ENCODE measurements around the gene NCKIPSD. TPM values are rescaled to one million over a fixed set of nuclear protein-coding genes. Genes with fewer than 3 reads are reported as not detected.

The NCKIPSD gene
- total RNA-seq, 1 experiment from 2014 or later, result 36.9 TPM

GRCh38 chr3:48648188-48648850 lies 37.4 kb downstream of the NCKIPSD start:
- CTCF ChIA-PET, result no interaction called here

GRCh38 chr3:48647714-48648113 lies 38.0 kb downstream of the NCKIPSD start:
- Histone ChIP-seq H3K9me3 (ENCODE audit: control insufficient read depth in 1 of 2, insufficient read depth in 1 of 2, low read depth in 1 of 2, low read length in 2 of 2) (no peaks in the 10 kb centered on the region), H3K79me2 (ENCODE audit: insufficient read depth, low read length) (no peaks in the 10 kb centered on the region), H3K9ac (ENCODE audit: low read length) (no peak overlapping the region), H3K9me2 (ENCODE audit: insufficient read depth) (no peaks in the 10 kb centered on the region), H3K27ac (ENCODE audit: low read depth, low read length) (no peak overlapping the region), H4K20me1 (ENCODE audit: insufficient read depth) (no peaks in the 10 kb centered on the region), H3K4me3 (replicated peaks in 1 of 2; ENCODE audit: low read depth in 1 of 2, low read length in 2 of 2) (no peak overlapping the region), H3K4me1 (ENCODE audit: control insufficient read depth in 1 of 2, insufficient read depth in 2 of 2, low read length in 2 of 2) (no peaks in the 10 kb centered on the region), H3K4me2 (ENCODE audit: low read length) (no peak overlapping the region), H2AFZ (ENCODE audit: low read depth, low read length, poor library complexity, severe bottlenecking) (no peak overlapping the region), H3K27me3 (ENCODE audit: insufficient read depth, low read length) (no peaks in the 10 kb centered on the region), H3K36me3 (ENCODE audit: control insufficient read depth in 1 of 2, insufficient read depth in 2 of 2, low read length in 2 of 2) (no peaks in the 10 kb centered on the region)
- ChIA-PET RAD21 (ENCODE audit: low non-redundant PET in 1 of 2, low total read pairs in 2 of 2, uncharacterized antibody in 2 of 2, unreplicated experiment in 2 of 2) (no interaction called here), POLR2A (no interaction called here), CTCF (no interaction called here)
- DNase-seq (ENCODE audit: low read depth, low spot score) (no peak), ATAC-seq (no peak)
- intact Hi-C loops (cut with micrococcal nuclease), result no loop called here
- TF ChIP-seq SP1 (IDR thresholded peaks at IDR 0.05; ENCODE audit: low read depth), result no peak
- TF ChIP-seq RAD21 (IDR thresholded peaks at IDR 0.05; ENCODE audit: low read depth), result no peak
- no peak for TF ChIP-seq CBX3 (IDR thresholded peaks at IDR 0.05; ENCODE audit: low read depth)
- TF ChIP-seq CTCF (IDR thresholded peaks at IDR 0.05 in 2 of 3, conservative IDR thresholded peaks at IDR 0.05 in 1 of 3; ENCODE audit: borderline replicate concordance in 1 of 3, insufficient read depth in 1 of 3, low read depth in 2 of 3, low read length in 2 of 3), result no peak
- TF ChIP-seq ELF1 (IDR thresholded peaks at IDR 0.05; ENCODE audit: borderline replicate concordance, low read depth), result no peak
- no peak for TF ChIP-seq POLR2A (IDR thresholded peaks at IDR 0.05; ENCODE audit: borderline replicate concordance, extremely low read depth, insufficient read depth, insufficient read length)
- no peak for TF ChIP-seq SIN3A (IDR thresholded peaks at IDR 0.05; ENCODE audit: low read depth)
- TF ChIP-seq EGR1 (IDR thresholded peaks at IDR 0.05; ENCODE audit: low read depth), result no peak
- no peak for TF ChIP-seq EZH2phosphoT487 (IDR thresholded peaks at IDR 0.05; ENCODE audit: borderline replicate concordance)
- TF ChIP-seq FOSL1 (IDR thresholded peaks at IDR 0.05; ENCODE audit: low read depth), result no peak
- TF ChIP-seq REST (IDR thresholded peaks at IDR 0.05; ENCODE audit: low read depth), result no peak
- no peak for TF ChIP-seq EZH2 (IDR thresholded peaks at IDR 0.05)
- no peak for TF ChIP-seq ATF3 (IDR thresholded peaks at IDR 0.05)
- no peak for TF ChIP-seq SRF (IDR thresholded peaks at IDR 0.05; ENCODE audit: low read depth)
- no TSS peak for BruUV-seq (replicated peaks)

More at GRCh38 chr3:48648188-48648850, 37.4 kb downstream of the NCKIPSD start:
- intact Hi-C loops (cut with micrococcal nuclease), result no loop called here
- TF ChIP-seq SP1 (IDR thresholded peaks at IDR 0.05; ENCODE audit: low read depth) (no peak), ZFX (IDR thresholded peaks at IDR 0.05) (no peak), SRF (IDR thresholded peaks at IDR 0.05; ENCODE audit: low read depth) (no peak), FOSL1 (IDR thresholded peaks at IDR 0.05; ENCODE audit: low read depth) (no peak), CBX3 (IDR thresholded peaks at IDR 0.05; ENCODE audit: low read depth) (no peak), POLR2A (IDR thresholded peaks at IDR 0.05; ENCODE audit: borderline replicate concordance, extremely low read depth, insufficient read depth, insufficient read length) (no peak)
- no peaks in the 10 kb centered on the region for H3K27me3 ChIP-seq (ENCODE audit: insufficient read depth, low read length)
- H4K20me1 ChIP-seq (ENCODE audit: insufficient read depth), result no peaks in the 10 kb centered on the region
- no peaks in the 10 kb centered on the region for H3K9me2 ChIP-seq (ENCODE audit: insufficient read depth)
- H3K79me2 ChIP-seq (ENCODE audit: insufficient read depth, low read length), result no peaks in the 10 kb centered on the region
- H3K36me3 ChIP-seq (ENCODE audit: control insufficient read depth in 1 of 2, insufficient read depth in 2 of 2, low read length in 2 of 2), result no peaks in the 10 kb centered on the region
- DNase-seq (ENCODE audit: low read depth, low spot score), result no peak
- no peak for ATAC-seq
- ChIA-PET POLR2A (no interaction called here), RAD21 (ENCODE audit: low non-redundant PET in 1 of 2, low total read pairs in 2 of 2, uncharacterized antibody in 2 of 2, unreplicated experiment in 2 of 2) (no interaction called here)
- no peak overlapping the region for H3K27ac ChIP-seq (ENCODE audit: low read depth, low read length)
- no peak overlapping the region for H3K4me3 ChIP-seq (replicated peaks in 1 of 2; ENCODE audit: low read depth in 1 of 2, low read length in 2 of 2)
- H3K9me3 ChIP-seq (ENCODE audit: control insufficient read depth in 1 of 2, insufficient read depth in 1 of 2, low read depth in 1 of 2, low read length in 2 of 2), result no peaks in the 10 kb centered on the region
- H2AFZ ChIP-seq (ENCODE audit: low read depth, low read length, poor library complexity, severe bottlenecking), result no peak overlapping the region
- no peaks in the 10 kb centered on the region for H3K4me1 ChIP-seq (ENCODE audit: control insufficient read depth in 1 of 2, insufficient read depth in 2 of 2, low read length in 2 of 2)
- H3K9ac ChIP-seq (ENCODE audit: low read length), result no peak overlapping the region
- no peak overlapping the region for H3K4me2 ChIP-seq (ENCODE audit: low read length)
- no TSS peak for BruUV-seq (replicated peaks)
